Epithelial cell of esophagus (primary cell): ENCODE measurements around the gene CLMN.

ENCODE experiments used
- DNase-seq: peaks from one replicate; pipeline ENCODE4 v3.0.0; 2010; ENCODE audit warnings: low read depth
- H3K4me3 ChIP-seq: 2 replicates; pipeline ENCODE4 v1.5.1; 2011; ENCODE audit warnings: mild to moderate bottlenecking, low read length, control low read depth
- CTCF ChIP-seq: IDR thresholded peaks from 2 replicates; pipeline ENCODE4 v1.5.1; 2011; ENCODE audit warnings: low read depth, mild to moderate bottlenecking, low read length, control low read depth, inconsistent platforms; ENCODE audit not compliant: insufficient read depth; ENCODE audit errors: missing control alignments

The CLMN gene

GRCh38 chr14:95294834-95295599 is 24.7 kb downstream of the CLMN start:
- no peak overlapping the region for H3K4me3 ChIP-seq
- TF ChIP-seq CTCF: no peak
- DNase-seq: peak; percentile 94

- no peak for DNase-seq
- no peak for TF ChIP-seq CTCF
- H3K4me3 ChIP-seq: no peak overlapping the region
These were observed 25.4 kb downstream of the CLMN start for GRCh38 chr14:95294320-95294719.

GRCh38 chr14:95293449-95293848 is 26.3 kb downstream of the CLMN start:
- H3K4me3 ChIP-seq: no peak overlapping the region
- TF ChIP-seq CTCF: no peak
- no peak for DNase-seq

- TF ChIP-seq CTCF: no peak
- no peak for DNase-seq
- H3K4me3 ChIP-seq: no peak overlapping the region
These were observed 26.9 kb downstream of the CLMN start for GRCh38 chr14:95292660-95293425.

GRCh38 chr14:95291859-95292542 is 27.7 kb downstream of the CLMN start:
- peak; percentile 87 for DNase-seq
- H3K4me3 ChIP-seq: no peak overlapping the region
- TF ChIP-seq CTCF: no peak

- H3K4me3 ChIP-seq: no peak overlapping the region
- no peak for TF ChIP-seq CTCF
- peak; percentile 72 for DNase-seq
These were observed 28.8 kb downstream of the CLMN start for GRCh38 chr14:95290871-95291431.
